H9 (cell line): ENCODE data around the gene GNAI2. TPM values are rescaled to one million over a fixed set of nuclear protein-coding genes. Genes with fewer than 3 reads are reported as not detected.

Experiments
- DNase-seq: peaks from one replicate; pipeline ENCODE4 v3.0.0-alpha.2; 2017
- H2AFZ ChIP-seq: one replicate; pipeline ENCODE4 v1.6.1; 2013; ENCODE audit warnings: mild to moderate bottlenecking, low read length, control low read depth, moderate library complexity
- H2AK5ac ChIP-seq: 2 replicates; pipeline ENCODE4 v1.6.1; 2013; ENCODE audit warnings: low read length, control low read depth, mixed read lengths; ENCODE audit not compliant: insufficient read length
- H2BK120ac ChIP-seq: one replicate; pipeline ENCODE4 v1.6.1; 2013; ENCODE audit warnings: low read depth, mild to moderate bottlenecking, low read length, control low read depth, inconsistent platforms; ENCODE audit not compliant: poor library complexity, severe bottlenecking
- H2BK12ac ChIP-seq: 2 replicates; pipeline ENCODE4 v1.6.1; 2013; ENCODE audit warnings: low read length, control low read depth, mixed read lengths, low read depth; ENCODE audit not compliant: insufficient read length
- H2BK15ac ChIP-seq: 2 replicates; pipeline ENCODE4 v1.6.1; 2013; ENCODE audit warnings: low read depth, low read length, control low read depth
- H2BK20ac ChIP-seq: one replicate; pipeline ENCODE4 v1.6.1; 2013; ENCODE audit warnings: low read depth, mild to moderate bottlenecking, low read length, control low read depth, inconsistent platforms; ENCODE audit not compliant: poor library complexity, severe bottlenecking
- H2BK5ac ChIP-seq: 2 replicates; pipeline ENCODE4 v1.6.1; 2013; ENCODE audit warnings: low read length, control low read depth, mixed read lengths; ENCODE audit not compliant: insufficient read length
- H3K14ac ChIP-seq: 2 replicates; pipeline ENCODE4 v1.6.1; 2013; ENCODE audit warnings: low read length, control low read depth; ENCODE audit not compliant: insufficient read depth
- H3K18ac ChIP-seq: 2 replicates; pipeline ENCODE4 v1.6.1; 2013; ENCODE audit warnings: low read depth, mild to moderate bottlenecking, mixed read lengths, low read length, control low read depth; ENCODE audit not compliant: insufficient read length
- H3K23ac ChIP-seq: 2 replicates; pipeline ENCODE4 v1.6.1; 2013; ENCODE audit warnings: low read length, control low read depth, mixed read lengths, low read depth; ENCODE audit not compliant: insufficient read length
- H3K23me2 ChIP-seq: 2 replicates; pipeline ENCODE4 v1.6.1; 2013; ENCODE audit warnings: low read depth, mild to moderate bottlenecking, mixed read lengths, low read length, control low read depth; ENCODE audit not compliant: insufficient read length, poor library complexity, severe bottlenecking
- H3K27ac ChIP-seq: 2 replicates; pipeline ENCODE4 v1.5.1; 2013; ENCODE audit warnings: low read length, control low read depth, mixed read lengths, low read depth; ENCODE audit not compliant: insufficient read length
- H3K27me3 ChIP-seq: 2 replicates; pipeline ENCODE4 v1.6.1; 2013; ENCODE audit warnings: low read length, control low read depth, inconsistent platforms; ENCODE audit not compliant: insufficient read depth
- H3K4ac ChIP-seq: 2 replicates; pipeline ENCODE4 v1.6.1; 2013; ENCODE audit warnings: low read depth, mild to moderate bottlenecking, control low read depth, inconsistent platforms, low read length, moderate library complexity
- H3K4me1 ChIP-seq: 2 replicates; pipeline ENCODE4 v1.6.1; 2013; ENCODE audit warnings: low read length, control low read depth, inconsistent platforms; ENCODE audit not compliant: insufficient read depth
- H3K4me2 ChIP-seq: 2 replicates; pipeline ENCODE4 v1.6.1; 2013; ENCODE audit warnings: low read length, control low read depth, mixed read lengths; ENCODE audit not compliant: insufficient read length, insufficient read depth
- H3K56ac ChIP-seq: 2 replicates; pipeline ENCODE4 v1.6.1; 2013; ENCODE audit warnings: low read depth, mild to moderate bottlenecking, mixed read lengths, low read length, control low read depth; ENCODE audit not compliant: insufficient read length
- H3K79me1 ChIP-seq: 2 replicates; pipeline ENCODE4 v1.6.1; 2013; ENCODE audit warnings: low read depth, mild to moderate bottlenecking, moderate library complexity, low read length, control low read depth, inconsistent platforms; ENCODE audit not compliant: insufficient read depth, poor library complexity, severe bottlenecking
- H3K79me2 ChIP-seq: 2 replicates; pipeline ENCODE4 v1.6.1; 2013; ENCODE audit warnings: low read length, control low read depth, inconsistent platforms; ENCODE audit not compliant: insufficient read depth
- H3K9ac ChIP-seq: 2 replicates; pipeline ENCODE4 v1.6.1; 2013; ENCODE audit warnings: low read length, control low read depth, mixed read lengths; ENCODE audit not compliant: insufficient read length; ENCODE audit errors: extremely low read depth
- H3K9me3 ChIP-seq: one replicate; pipeline ENCODE4 v1.6.1; 2013; ENCODE audit warnings: low read depth, low read length, inconsistent platforms; ENCODE audit not compliant: control insufficient read depth
- H3T11ph ChIP-seq: one replicate; pipeline ENCODE4 v1.6.1; 2013; ENCODE audit warnings: mild to moderate bottlenecking, low read length, control low read depth, inconsistent platforms
- H4K20me1 ChIP-seq: one replicate; pipeline ENCODE4 v1.6.1; 2013; ENCODE audit not compliant: control insufficient read depth, insufficient read length, insufficient read depth
- H4K5ac ChIP-seq: 2 replicates; pipeline ENCODE4 v1.6.1; 2013; ENCODE audit warnings: low read depth, mild to moderate bottlenecking, mixed read lengths, low read length, control low read depth; ENCODE audit not compliant: insufficient read length
- H4K8ac ChIP-seq: replicated peaks from 2 replicates; pipeline ENCODE4 v1.6.1; 2013; ENCODE audit warnings: low read length, control low read depth, mixed read lengths, low read depth; ENCODE audit not compliant: insufficient read length
- H4K91ac ChIP-seq: 2 replicates; pipeline ENCODE4 v1.6.1; 2013; ENCODE audit warnings: low read depth, mild to moderate bottlenecking, moderate library complexity, mixed read lengths, low read length, control low read depth; ENCODE audit not compliant: insufficient read length
- H3K27ac Mint-ChIP-seq, 3 experiments: 2 replicates in 2 of 3; 3 replicates in 1 of 3; pipeline ENCODE4 v1.8.0; 2020 to 2021; ENCODE audit warnings: mixed read lengths in 3 of 3, mild to moderate bottlenecking in 1 of 3, moderate library complexity in 1 of 3
- H3K27me3 Mint-ChIP-seq: 2 replicates; pipeline ENCODE4 v1.8.0; 2021; ENCODE audit warnings: low read depth, mild to moderate bottlenecking, moderate library complexity, mixed read lengths
- H3K36me3 Mint-ChIP-seq, 3 experiments: 2 replicates in 2 of 3; 3 replicates in 1 of 3; pipeline ENCODE4 v1.8.0; 2020 to 2021; ENCODE audit warnings: low read depth in 3 of 3, mixed read lengths in 3 of 3; ENCODE audit not compliant: insufficient read depth in 1 of 3
- H3K4me1 Mint-ChIP-seq, 2 experiments: 2 replicates each; pipeline ENCODE4 v1.8.0; 2020; ENCODE audit warnings: mixed read lengths in 2 of 2
- H3K4me3 Mint-ChIP-seq, 2 experiments: 2 replicates in 1 of 2; 3 replicates in 1 of 2; pipeline ENCODE4 v1.8.0; 2020 to 2021; ENCODE audit warnings: mild to moderate bottlenecking in 2 of 2, mixed read lengths in 2 of 2, moderate library complexity in 1 of 2
- H3K9me3 Mint-ChIP-seq, 2 experiments: 2 replicates in 1 of 2; 3 replicates in 1 of 2; pipeline ENCODE4 v1.8.0; 2020; ENCODE audit warnings: mild to moderate bottlenecking in 2 of 2, mixed read lengths in 2 of 2, moderate library complexity in 1 of 2
- WGBS: extraction: QIAGEN DNeasy Blood & Tissue Kit; methylation state at CpG from one replicate; pipeline ENCODE4 v1.1.7; 2013; ENCODE audit warnings: missing lambda C conversion rate, low lambda C conversion rate, mixed read lengths; ENCODE audit not compliant: insufficient read length; ENCODE audit errors: extremely low coverage; 5-methylcytosine and 5-hydroxymethylcytosine counted together
- total RNA-seq: library from RNA; stranded (reverse); gene quantifications from 2 replicates; pipeline ENCODE4 v1.2.1, GENCODE V29; 2021
- TF ChIP-seq, protein P1 (sequence below): fragments of 200-600 bp; sonication (generic); conservative IDR thresholded peaks from 3 replicates; pipeline ENCODE4 v1.8.0; 2021; ENCODE audit warnings: antibody characterized with exemption, mild to moderate bottlenecking

GNAI2 gene
- total RNA-seq, 1 experiment from 2014 or later = 218 TPM

DNA sequence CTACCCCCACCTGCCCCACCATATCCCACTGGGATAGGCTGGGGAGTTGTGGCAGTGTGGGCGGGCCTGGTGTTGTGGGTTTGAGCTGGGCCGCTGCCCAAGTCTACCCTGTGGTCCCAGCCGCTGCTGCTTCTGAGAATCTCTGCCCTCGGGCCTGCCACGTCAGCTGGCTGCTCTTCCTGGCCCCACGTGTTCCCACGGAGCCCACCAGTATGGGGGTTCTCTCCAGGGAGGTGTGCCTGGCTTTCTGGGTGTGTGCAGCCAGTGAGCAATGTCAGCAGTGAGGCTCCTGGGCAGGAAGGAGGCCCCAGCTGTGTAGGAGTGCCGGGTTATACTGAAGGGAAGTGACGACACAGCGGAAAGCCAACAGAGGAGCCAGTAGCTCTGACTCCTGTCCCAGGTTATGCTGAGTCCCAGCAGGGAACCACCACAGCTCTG, 10.5 kb downstream of the GNAI2 start:
- no peak overlapping the region for H2BK5ac ChIP-seq
- H2AK5ac ChIP-seq = no peak overlapping the region
- peaks cover 14% of the 10 kb centered on the region for H3K79me1 ChIP-seq
- H2BK15ac ChIP-seq = no peak overlapping the region
- peaks cover 3% of the 10 kb centered on the region for H4K20me1 ChIP-seq
- H3T11ph ChIP-seq = no peak overlapping the region
- no peaks in the 10 kb centered on the region for H3K9me3 Mint-ChIP-seq
- peaks cover 26% of the 10 kb centered on the region; the same call in 1 of the 2 replicates for H3K79me2 ChIP-seq
- no peak overlapping the region for H4K5ac ChIP-seq
- no peaks in the 10 kb centered on the region for H3K23me2 ChIP-seq
- H2BK12ac ChIP-seq = no peak overlapping the region
- H3K27me3 ChIP-seq = no peaks in the 10 kb centered on the region
- no peak overlapping the region for H4K8ac ChIP-seq
- no peak overlapping the region for H3K56ac ChIP-seq
- peaks cover 8 to 33% (median 29%) of the 10 kb centered on the region in 3 experiments for H3K36me3 Mint-ChIP-seq
- H3K9me3 ChIP-seq = no peaks in the 10 kb centered on the region
- no peak overlapping the region for H2AFZ ChIP-seq
- H2BK20ac ChIP-seq = no peak overlapping the region
- peaks cover 51 to 60% of the 10 kb centered on the region in 2 experiments for H3K4me1 Mint-ChIP-seq
- H3K9ac ChIP-seq = no peak overlapping the region
- WGBS = no CpG with 5 or more reads among the region's 10 CpGs
- peak overlapping the region in 1 of 2 experiments; percentile 49; a peak in 2 of 5 replicates for H3K4me3 Mint-ChIP-seq
- peak overlapping the region; percentile 90 to 94 (median 92) for H3K27ac Mint-ChIP-seq
- H3K4me2 ChIP-seq = no peak overlapping the region
- TF ChIP-seq, protein P1, sequence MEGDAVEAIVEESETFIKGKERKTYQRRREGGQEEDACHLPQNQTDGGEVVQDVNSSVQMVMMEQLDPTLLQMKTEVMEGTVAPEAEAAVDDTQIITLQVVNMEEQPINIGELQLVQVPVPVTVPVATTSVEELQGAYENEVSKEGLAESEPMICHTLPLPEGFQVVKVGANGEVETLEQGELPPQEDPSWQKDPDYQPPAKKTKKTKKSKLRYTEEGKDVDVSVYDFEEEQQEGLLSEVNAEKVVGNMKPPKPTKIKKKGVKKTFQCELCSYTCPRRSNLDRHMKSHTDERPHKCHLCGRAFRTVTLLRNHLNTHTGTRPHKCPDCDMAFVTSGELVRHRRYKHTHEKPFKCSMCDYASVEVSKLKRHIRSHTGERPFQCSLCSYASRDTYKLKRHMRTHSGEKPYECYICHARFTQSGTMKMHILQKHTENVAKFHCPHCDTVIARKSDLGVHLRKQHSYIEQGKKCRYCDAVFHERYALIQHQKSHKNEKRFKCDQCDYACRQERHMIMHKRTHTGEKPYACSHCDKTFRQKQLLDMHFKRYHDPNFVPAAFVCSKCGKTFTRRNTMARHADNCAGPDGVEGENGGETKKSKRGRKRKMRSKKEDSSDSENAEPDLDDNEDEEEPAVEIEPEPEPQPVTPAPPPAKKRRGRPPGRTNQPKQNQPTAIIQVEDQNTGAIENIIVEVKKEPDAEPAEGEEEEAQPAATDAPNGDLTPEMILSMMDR = peak; percentile 23; the same call in 2 of the 3 replicates
- H3K23ac ChIP-seq = no peak overlapping the region
- H3K27ac ChIP-seq = no peak overlapping the region
- no peak overlapping the region for H4K91ac ChIP-seq
- H3K4ac ChIP-seq = no peak overlapping the region
- H2BK120ac ChIP-seq = no peak overlapping the region
- peak overlapping the region; percentile 64 for H3K18ac ChIP-seq
- H3K14ac ChIP-seq = peak overlapping the region; percentile 51
- no peaks in the 10 kb centered on the region for H3K27me3 Mint-ChIP-seq
- DNase-seq = peak; percentile 63
- peaks cover 9% of the 10 kb centered on the region; the same call in 1 of the 2 replicates for H3K4me1 ChIP-seq
